NCI-H1694 treated with DMSO at 0.1 percent for 48 hours (cell line): ENCODE data around the gene DHX8.

Experiments
- DNase-seq: peaks from one replicate; lab custom pipeline; 2025; lab: John Stamatoyannopoulos, UW

DHX8 gene

DNA sequence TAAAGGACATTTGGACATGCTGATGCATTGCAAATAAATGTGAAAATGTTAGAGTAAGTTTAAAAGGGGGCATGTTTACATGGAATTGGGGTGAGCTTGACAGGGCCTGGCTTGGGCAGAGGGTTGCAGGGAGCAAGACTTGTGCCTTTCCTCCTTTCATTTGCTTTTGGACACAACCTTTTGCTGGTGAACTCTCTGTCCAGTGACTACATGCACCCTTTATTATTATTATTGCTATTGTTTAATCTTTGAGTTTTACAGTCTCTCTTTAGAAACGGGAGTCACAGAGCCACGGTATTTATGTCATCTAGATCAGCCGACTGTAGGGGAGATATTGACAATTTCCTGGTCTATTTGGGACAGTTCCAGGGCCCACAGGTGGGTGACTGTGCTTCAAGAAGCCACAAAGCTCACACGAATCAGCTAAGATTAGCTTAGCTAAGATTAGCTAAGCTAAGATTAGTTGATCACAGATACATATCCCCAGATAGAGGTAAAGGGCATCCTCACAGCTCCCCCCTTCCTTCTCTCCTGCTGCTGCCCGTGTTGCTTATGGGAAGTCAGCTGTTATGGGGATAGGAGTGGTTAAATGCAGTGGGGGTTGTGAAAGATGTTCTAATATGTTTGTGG lies 91.2 kb downstream of the DHX8 start:
- DNase-seq = no peak
